ENCODE results near the gene EEFSEC. TPM values are rescaled to one million over a fixed set of nuclear protein-coding genes. Genes with fewer than 3 reads are reported as not detected.

EEFSEC gene
- total and polyA plus RNA-seq, 2 of the 8 experiments (the other 6 are each of a cell fraction or from before 2014, with no cell fraction given), result 13.1 to 19.8 TPM

- Histone ChIP-seq H3K79me2 (ENCODE audit: control insufficient read depth in 1 of 2, insufficient read depth in 2 of 2, low read length in 2 of 2) (no peaks in the 10 kb centered on the region), H2BK20ac (ENCODE audit: low read length) (no peak overlapping the region), H4K20me1 (replicated peaks in 1 of 2; ENCODE audit: control insufficient read depth in 1 of 2, insufficient read depth in 2 of 2, low read length in 2 of 2) (peaks cover 0 to 5% of the 10 kb centered on the region in 2 experiments), H3K56ac (replicated peaks; ENCODE audit: insufficient read length, low read depth, low read length) (no peak overlapping the region), H3K79me1 (ENCODE audit: low read depth, low read length) (no peaks in the 10 kb centered on the region), H4K5ac (ENCODE audit: insufficient read length, low read depth, low read length) (no peak overlapping the region), H4K91ac (replicated peaks; ENCODE audit: insufficient read length, low read length) (no peak overlapping the region), H2BK12ac (ENCODE audit: low read depth, low read length) (no peak overlapping the region), H3K4me2 (ENCODE audit: insufficient read depth in 1 of 2, low read depth in 2 of 2, low read length in 2 of 2) (no peak overlapping the region), H3K18ac (ENCODE audit: extremely low read depth, low read length) (no peak overlapping the region), H3K4me3 (ENCODE audit: extremely low read depth in 1 of 4, insufficient read depth in 2 of 4, low read depth in 3 of 4, low read length in 4 of 4) (no peak overlapping the region), H3K23me2 (ENCODE audit: low read depth, low read length) (no peaks in the 10 kb centered on the region), H2BK5ac (ENCODE audit: low read depth, low read length) (no peak overlapping the region), H3K9me3 (ENCODE audit: insufficient read depth in 2 of 2, low read depth in 1 of 2, low read length in 1 of 2) (no peaks in the 10 kb centered on the region), H3K14ac (ENCODE audit: insufficient read length) (no peak overlapping the region), H3K4ac (replicated peaks; ENCODE audit: insufficient read length, low read depth, low read length) (no peak overlapping the region), H2BK15ac (ENCODE audit: low read length) (no peak overlapping the region), H3K27me3 (replicated peaks in 1 of 4; ENCODE audit: control insufficient read depth in 3 of 4, extremely low read depth in 1 of 4, insufficient read depth in 3 of 4, low read length in 3 of 4) (no peaks in the 10 kb centered on the region), H4K8ac (ENCODE audit: extremely low read depth, insufficient read depth, low read length) (no peak overlapping the region), H2AK5ac (ENCODE audit: low read depth, low read length) (no peak overlapping the region), H3K9ac (replicated peaks in 1 of 4; ENCODE audit: extremely low read depth in 1 of 4, low read depth in 3 of 4, low read length in 3 of 4) (no peak overlapping the region), H3K27ac (ENCODE audit: low read depth, low read length) (no peak overlapping the region), H3K36me3 (ENCODE audit: control insufficient read depth in 2 of 4, insufficient read depth in 4 of 4, low read length in 3 of 4) (no peaks in the 10 kb centered on the region), H2AFZ (ENCODE audit: low read length) (no peak overlapping the region), H3K4me1 (replicated peaks in 1 of 4; ENCODE audit: control insufficient read depth in 3 of 4, insufficient read depth in 4 of 4, low read length in 3 of 4) (no peaks in the 10 kb centered on the region; a peak in 3 of 7 replicates), H3K23ac (ENCODE audit: insufficient read length) (no peak overlapping the region), H2BK120ac (replicated peaks; ENCODE audit: low read depth, low read length) (no peak overlapping the region)
- 86% methylated on average over 8 of the region's 9 CpGs; no CpG with 5 or more reads in 1 of the 2 experiments for WGBS, 2 experiments (ENCODE audit: extremely low coverage in 1 of 2, insufficient coverage in 1 of 2, insufficient read length in 1 of 2, insufficient replicate concordance in 2 of 2, low coverage in 1 of 2, low lambda C conversion rate in 2 of 2, missing lambda C conversion rate in 1 of 2)
- FAIRE-seq (no peak), DNase-seq (ENCODE audit: low read depth in 1 of 2, low spot score in 2 of 2) (no peak)
- ChIA-PET POLR2A (ENCODE audit: partially characterized antibody) (no interaction called here), CTCF (ENCODE audit: partially characterized antibody) (interaction anchor here (0.8 to 2.7 kb wide), 3 partner anchors 10 to 86 kb away, joined by 3 to 6 read pairs (median 4); no protein-coding TSS in a partner anchor)
- no peak for TF ChIP-seq KDM5A (IDR thresholded peaks at IDR 0.05; ENCODE audit: low read length)
- TF ChIP-seq RFX5 (IDR thresholded peaks at IDR 0.05; ENCODE audit: borderline replicate concordance, low read depth, low read length), result no peak
- no peak for TF ChIP-seq NRF1 (IDR thresholded peaks at IDR 0.05; ENCODE audit: low read depth, low read length)
- TF ChIP-seq ASH2L (IDR thresholded peaks at IDR 0.05; ENCODE audit: low read length), result no peak
- no peak for TF ChIP-seq JUN (IDR thresholded peaks at IDR 0.05; ENCODE audit: low read depth, low read length)
- no peak for TF ChIP-seq SIRT6 (IDR thresholded peaks at IDR 0.05; ENCODE audit: low read length)
- TF ChIP-seq FOSL1 (IDR thresholded peaks at IDR 0.05; ENCODE audit: insufficient read depth, low read depth, low read length), result no peak
- no peak for TF ChIP-seq CBX5 (IDR thresholded peaks at IDR 0.05; ENCODE audit: low read depth, low read length)
- no peak for TF ChIP-seq HDAC2 (IDR thresholded peaks at IDR 0.05; ENCODE audit: borderline replicate concordance in 1 of 2, low read depth in 2 of 2, low read length in 2 of 2)
- TF ChIP-seq CREB1 (IDR thresholded peaks at IDR 0.05), result no peak
- no peak for TF ChIP-seq BCL11A (IDR thresholded peaks at IDR 0.05; ENCODE audit: low read depth in 2 of 2, low read length in 2 of 2)
- no peak for TF ChIP-seq CBX8 (IDR thresholded peaks at IDR 0.05; ENCODE audit: borderline replicate concordance, low read depth, low read length)
- no peak for TF ChIP-seq TAF7 (optimal IDR thresholded peaks at IDR 0.05; ENCODE audit: borderline replicate concordance, low read depth, low read length)
- no peak for TF ChIP-seq GTF2F1 (IDR thresholded peaks at IDR 0.05; ENCODE audit: borderline replicate concordance, low read depth, low read length)
- no peak for TF ChIP-seq CHD2 (IDR thresholded peaks at IDR 0.05; ENCODE audit: low read length)
Observed at GRCh38 chr3:128394033-128394432, 240.8 kb downstream of the EEFSEC start.
